ENCODE results near the gene RNPEPL1.

DNA sequence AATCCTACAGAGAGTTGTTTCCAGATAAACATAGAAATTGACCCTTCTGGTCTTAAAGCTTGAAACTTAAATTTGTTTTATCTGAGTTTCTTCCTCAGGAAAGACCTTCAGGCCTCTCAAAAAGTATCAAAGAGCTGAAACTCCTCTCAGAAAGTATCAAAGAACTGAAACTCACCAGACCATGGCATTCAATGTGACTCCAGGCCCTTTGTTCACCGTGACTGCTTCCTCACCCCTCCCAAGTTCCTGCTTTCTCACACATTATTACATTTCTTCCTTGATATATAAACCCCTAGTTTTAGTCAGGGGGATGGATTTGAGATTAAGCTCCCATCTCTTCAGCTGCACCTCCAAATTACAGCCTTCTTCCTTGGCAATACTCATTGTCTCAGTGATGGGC, 16.5 kb upstream of the RNPEPL1 start:
- TF ChIP-seq EZH2phosphoT487 (IDR thresholded peaks at IDR 0.05; ENCODE audit: low read length) (no peak), EZH2 (optimal IDR thresholded peaks at IDR 0.05; ENCODE audit: low read depth, low read length) (no peak)
- TF ChIP-seq, protein P1, sequence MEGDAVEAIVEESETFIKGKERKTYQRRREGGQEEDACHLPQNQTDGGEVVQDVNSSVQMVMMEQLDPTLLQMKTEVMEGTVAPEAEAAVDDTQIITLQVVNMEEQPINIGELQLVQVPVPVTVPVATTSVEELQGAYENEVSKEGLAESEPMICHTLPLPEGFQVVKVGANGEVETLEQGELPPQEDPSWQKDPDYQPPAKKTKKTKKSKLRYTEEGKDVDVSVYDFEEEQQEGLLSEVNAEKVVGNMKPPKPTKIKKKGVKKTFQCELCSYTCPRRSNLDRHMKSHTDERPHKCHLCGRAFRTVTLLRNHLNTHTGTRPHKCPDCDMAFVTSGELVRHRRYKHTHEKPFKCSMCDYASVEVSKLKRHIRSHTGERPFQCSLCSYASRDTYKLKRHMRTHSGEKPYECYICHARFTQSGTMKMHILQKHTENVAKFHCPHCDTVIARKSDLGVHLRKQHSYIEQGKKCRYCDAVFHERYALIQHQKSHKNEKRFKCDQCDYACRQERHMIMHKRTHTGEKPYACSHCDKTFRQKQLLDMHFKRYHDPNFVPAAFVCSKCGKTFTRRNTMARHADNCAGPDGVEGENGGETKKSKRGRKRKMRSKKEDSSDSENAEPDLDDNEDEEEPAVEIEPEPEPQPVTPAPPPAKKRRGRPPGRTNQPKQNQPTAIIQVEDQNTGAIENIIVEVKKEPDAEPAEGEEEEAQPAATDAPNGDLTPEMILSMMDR (IDR thresholded peaks at IDR 0.05; ENCODE audit: low read length), result no peak

All from MM.1S (cell line).